Neutrophil (primary cell): Measurements from ENCODE around the gene ZNF69.
"Not testable (repeated sequence)": the region's sequence is repeated elsewhere in the genome, so short reads cannot be mapped to it uniquely, and the experiment has no call there.

Source experiments
- H3K27ac ChIP-seq: fragments of 200-600 bp; sonication (generic); 2 replicates; pipeline ENCODE4 v1.5.1; 2016; ENCODE audit warnings: mild to moderate bottlenecking, moderate library complexity
- H3K27me3 ChIP-seq: fragments of 200-600 bp; sonication (generic); 2 replicates; pipeline ENCODE4 v1.6.0; 2016; ENCODE audit warnings: mild to moderate bottlenecking
- H3K36me3 ChIP-seq: fragments of 200-600 bp; sonication (generic); 2 replicates; pipeline ENCODE4 v1.5.1; 2017
- H3K4me1 ChIP-seq, 2 experiments: fragments of 200-600 bp in 1 of 2; sonication (generic) in 1 of 2; 1 replicate in 1 of 2; 2 replicates in 1 of 2; pipeline versions ENCODE4 v1.5.1 to v1.6.1; 2013 to 2016; ENCODE audit warnings: low read depth in 1 of 2, low read length in 1 of 2, mild to moderate bottlenecking in 1 of 2, moderate library complexity in 1 of 2; ENCODE audit not compliant: control insufficient read depth in 1 of 2, insufficient read depth in 1 of 2
- H3K4me3 ChIP-seq, 2 experiments: fragments of 200-600 bp in 1 of 2; sonication (generic) in 1 of 2; 1 replicate in 1 of 2; 2 replicates in 1 of 2; pipeline ENCODE4 v1.5.1; 2013 to 2016; ENCODE audit warnings: low read depth in 1 of 2, low read length in 1 of 2, mild to moderate bottlenecking in 1 of 2, moderate library complexity in 1 of 2
- H3K9me3 ChIP-seq: fragments of 200-600 bp; sonication (generic); 2 replicates; pipeline ENCODE4 v1.5.1; 2016
- TF ChIP-seq, protein P1 (sequence below): fragments of 200-600 bp; sonication (generic); IDR thresholded peaks from 2 replicates; pipeline ENCODE4 v1.5.1; 2016; ENCODE audit warnings: antibody characterized with exemption

Gene ZNF69

DNA sequence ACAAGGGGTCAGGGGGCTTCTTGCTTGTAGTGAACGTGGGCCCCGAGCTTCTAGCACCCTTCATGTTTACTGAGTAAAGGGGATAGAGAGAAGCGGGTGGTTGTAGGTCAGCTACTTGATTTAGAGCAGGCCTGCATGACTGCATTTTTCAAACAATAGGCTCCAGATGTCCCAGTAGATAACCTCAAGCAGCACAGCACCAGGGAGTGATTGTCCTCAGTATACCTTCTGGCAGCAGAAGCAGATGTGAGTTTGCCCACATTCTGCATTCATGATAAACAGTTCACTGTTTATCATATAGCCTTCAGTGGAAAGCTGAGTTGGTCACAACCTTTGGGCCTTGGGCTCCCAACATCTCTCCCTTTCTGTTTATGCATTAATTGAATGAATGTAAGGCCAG is 34.2 kb upstream of the ZNF69 start:
- no peaks in the 10 kb centered on the region for H3K27me3 ChIP-seq
- H3K4me1 ChIP-seq = peaks cover 8 to 14% of the 10 kb centered on the region in 2 experiments
- H3K27ac ChIP-seq = no peak overlapping the region
- no peaks in the 10 kb centered on the region for H3K36me3 ChIP-seq
- TF ChIP-seq, protein P1, sequence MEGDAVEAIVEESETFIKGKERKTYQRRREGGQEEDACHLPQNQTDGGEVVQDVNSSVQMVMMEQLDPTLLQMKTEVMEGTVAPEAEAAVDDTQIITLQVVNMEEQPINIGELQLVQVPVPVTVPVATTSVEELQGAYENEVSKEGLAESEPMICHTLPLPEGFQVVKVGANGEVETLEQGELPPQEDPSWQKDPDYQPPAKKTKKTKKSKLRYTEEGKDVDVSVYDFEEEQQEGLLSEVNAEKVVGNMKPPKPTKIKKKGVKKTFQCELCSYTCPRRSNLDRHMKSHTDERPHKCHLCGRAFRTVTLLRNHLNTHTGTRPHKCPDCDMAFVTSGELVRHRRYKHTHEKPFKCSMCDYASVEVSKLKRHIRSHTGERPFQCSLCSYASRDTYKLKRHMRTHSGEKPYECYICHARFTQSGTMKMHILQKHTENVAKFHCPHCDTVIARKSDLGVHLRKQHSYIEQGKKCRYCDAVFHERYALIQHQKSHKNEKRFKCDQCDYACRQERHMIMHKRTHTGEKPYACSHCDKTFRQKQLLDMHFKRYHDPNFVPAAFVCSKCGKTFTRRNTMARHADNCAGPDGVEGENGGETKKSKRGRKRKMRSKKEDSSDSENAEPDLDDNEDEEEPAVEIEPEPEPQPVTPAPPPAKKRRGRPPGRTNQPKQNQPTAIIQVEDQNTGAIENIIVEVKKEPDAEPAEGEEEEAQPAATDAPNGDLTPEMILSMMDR = no peak
- H3K9me3 ChIP-seq = peaks cover 39% of the 10 kb centered on the region
- no peak overlapping the region for H3K4me3 ChIP-seq

DNA sequence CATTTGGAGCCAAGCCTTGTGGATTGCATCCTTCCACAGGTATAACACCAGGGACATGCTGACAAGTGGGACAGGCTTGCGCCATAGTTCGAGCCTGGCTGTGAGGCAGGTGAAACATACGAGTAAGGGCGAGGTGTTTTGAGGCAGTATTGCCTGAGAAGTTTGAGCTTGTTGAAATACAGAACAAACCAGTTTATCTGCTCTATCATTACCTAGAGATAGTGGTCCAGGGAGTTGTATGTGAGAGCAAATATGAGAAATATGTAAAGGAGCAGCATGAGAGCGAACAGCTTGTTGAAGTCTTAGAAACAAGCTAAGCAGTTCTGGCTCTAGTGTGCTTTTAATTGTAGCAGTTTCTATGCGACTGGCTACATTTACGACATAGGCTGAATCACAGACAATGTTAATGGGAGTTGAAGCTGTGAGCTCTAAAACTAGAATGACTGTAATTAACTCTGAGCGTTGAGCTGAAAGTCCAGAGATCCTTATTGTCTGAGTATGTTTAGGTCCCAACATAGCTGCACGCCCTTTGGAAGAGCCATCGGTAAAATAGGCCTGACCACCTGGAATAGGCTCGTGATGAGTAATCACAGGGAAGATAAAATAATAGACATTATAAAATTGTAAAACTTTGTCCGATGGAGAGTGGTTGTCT is 30.9 kb upstream of the ZNF69 start:
- no peaks in the 10 kb centered on the region for H3K4me1 ChIP-seq
- no peaks in the 10 kb centered on the region for H3K27me3 ChIP-seq
- H3K9me3 ChIP-seq = peaks cover 66% of the 10 kb centered on the region
- TF ChIP-seq, protein P1 = no peak
- no peak overlapping the region for H3K4me3 ChIP-seq
- no peaks in the 10 kb centered on the region for H3K36me3 ChIP-seq
- H3K27ac ChIP-seq = no peak overlapping the region

DNA sequence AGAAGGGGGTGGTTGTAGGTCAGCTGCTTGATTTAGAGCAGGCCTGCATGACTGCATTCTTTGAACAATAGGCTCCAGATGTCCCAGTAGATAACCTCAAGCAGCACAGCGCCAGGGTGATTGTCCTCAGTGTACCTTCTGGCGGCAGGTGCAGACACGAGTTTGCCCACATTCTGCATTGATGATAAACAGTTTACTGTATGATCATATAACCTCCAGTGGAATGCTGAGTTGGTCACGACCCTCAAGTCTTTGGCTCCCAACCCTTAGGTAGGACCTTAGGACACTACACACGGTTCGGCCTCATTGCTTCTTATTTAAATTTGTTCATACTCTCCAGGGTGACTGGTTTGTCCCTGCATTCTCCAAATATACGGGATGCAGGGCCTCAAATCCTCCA is 26.9 kb upstream of the ZNF69 start:
- Histone ChIP-seq H3K36me3 (no peaks in the 10 kb centered on the region), H3K27me3 (no peaks in the 10 kb centered on the region), H3K4me3 (no peak overlapping the region), H3K9me3 (peaks cover 57% of the 10 kb centered on the region), H3K27ac (no peak overlapping the region), H3K4me1 (no peaks in the 10 kb centered on the region)
- TF ChIP-seq, protein P1 = no peak

DNA sequence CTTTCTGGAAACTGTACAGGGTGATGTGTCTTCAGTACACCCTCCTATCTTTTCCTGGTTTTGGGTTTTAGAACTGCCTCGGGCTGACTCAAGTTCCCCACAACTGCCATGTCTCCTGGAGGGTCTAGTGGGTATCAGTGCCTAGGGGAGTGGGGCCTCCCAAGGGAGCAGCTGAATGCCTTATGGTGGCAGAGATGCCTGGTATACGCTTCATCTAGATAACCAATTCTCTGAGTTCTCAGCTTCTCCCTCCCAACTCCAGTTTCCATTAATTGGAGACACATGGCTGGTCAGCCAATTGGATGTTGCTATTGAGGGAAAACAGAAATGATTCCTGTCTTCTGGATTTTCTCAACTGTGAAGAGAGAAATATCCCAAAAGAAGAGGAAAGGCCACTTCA is 26.3 kb upstream of the ZNF69 start:
- no peak overlapping the region for H3K27ac ChIP-seq
- peaks cover 3% of the 10 kb centered on the region for H3K36me3 ChIP-seq
- H3K9me3 ChIP-seq = peaks cover 60% of the 10 kb centered on the region
- no peak overlapping the region for H3K4me3 ChIP-seq
- H3K27me3 ChIP-seq = no peaks in the 10 kb centered on the region
- no peaks in the 10 kb centered on the region for H3K4me1 ChIP-seq
- TF ChIP-seq, protein P1 = no peak

DNA sequence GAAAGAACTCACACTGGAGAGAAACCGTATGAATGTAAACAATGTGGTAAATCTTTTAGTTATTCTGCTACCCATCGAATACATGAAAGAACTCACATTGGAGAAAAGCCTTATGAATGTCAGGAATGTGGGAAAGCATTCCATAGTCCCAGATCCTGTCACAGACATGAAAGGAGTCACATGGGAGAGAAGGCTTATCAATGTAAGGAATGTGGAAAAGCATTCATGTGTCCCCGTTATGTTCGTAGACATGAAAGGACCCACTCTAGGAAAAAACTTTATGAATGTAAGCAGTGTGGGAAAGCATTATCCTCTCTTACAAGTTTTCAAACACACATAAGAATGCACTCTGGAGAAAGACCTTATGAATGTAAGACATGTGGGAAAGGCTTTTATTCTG is 19.8 kb upstream of the ZNF69 start:
- not testable (repeated sequence) for H3K4me3 ChIP-seq

DNA sequence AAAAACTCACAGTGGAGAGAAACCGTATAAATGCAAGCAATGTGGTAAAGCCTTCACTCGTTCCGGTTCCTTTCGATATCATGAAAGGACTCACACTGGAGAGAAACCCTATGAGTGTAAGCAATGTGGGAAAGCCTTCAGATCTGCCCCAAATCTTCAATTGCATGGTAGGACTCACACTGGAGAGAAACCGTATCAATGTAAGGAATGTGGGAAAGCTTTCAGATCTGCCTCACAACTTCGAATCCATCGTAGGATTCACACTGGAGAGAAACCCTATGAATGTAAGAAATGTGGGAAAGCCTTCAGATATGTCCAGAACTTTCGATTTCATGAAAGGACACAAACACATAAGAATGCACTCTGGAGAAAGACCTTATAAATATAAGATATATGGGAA is 19.4 kb upstream of the ZNF69 start:
- Histone ChIP-seq H3K36me3 (peaks cover 19% of the 10 kb centered on the region), H3K27ac (no peak overlapping the region), H3K27me3 (no peaks in the 10 kb centered on the region), H3K9me3 (peaks cover 72% of the 10 kb centered on the region), H3K4me3 (no peak overlapping the region), H3K4me1 (no peaks in the 10 kb centered on the region)
- TF ChIP-seq, protein P1 = no peak

More for the DNA sequence above, 19.8 kb upstream of the ZNF69 start:
- Histone ChIP-seq H3K36me3 (peaks cover 19% of the 10 kb centered on the region), H3K9me3 (peaks cover 72% of the 10 kb centered on the region)
- H3K27me3 ChIP-seq, H3K27ac ChIP-seq, H3K4me1 ChIP-seq: not testable (repeated sequence)
